ENCODE measurements around the gene SAMM50.

GRCh38 chr22:44014241-44014640 lies 59.0 kb downstream of the SAMM50 start:
- TF ChIP-seq CTCF (IDR thresholded peaks at IDR 0.05): no peak
- TF ChIP-seq EZH2 (IDR thresholded peaks at IDR 0.05): no peak
- no peak for TF ChIP-seq EZH2phosphoT487 (IDR thresholded peaks at IDR 0.05)
